HL-60 (cell line): ENCODE data around the gene CRYBA4.

ENCODE experiments used
- DNase-seq, 2 experiments: peaks; one replicate each; pipeline ENCODE4 v3.0.0-alpha.2; 2010 to 2020; ENCODE audit warnings: low read depth in 1 of 2, low spot score in 1 of 2
- H3K27ac ChIP-seq: fragments of 250-450 bp; sonication (Bioruptor Pico); replicated peaks from 2 replicates; pipeline ENCODE4 v1.5.1; 2020; ENCODE audit warnings: mild to moderate bottlenecking, moderate library complexity
- H3K27me3 ChIP-seq: fragments of 250-450 bp; sonication (Bioruptor Pico); 2 replicates; pipeline ENCODE4 v1.5.1; 2021; ENCODE audit warnings: mild to moderate bottlenecking, moderate library complexity; ENCODE audit not compliant: insufficient read depth, poor library complexity, severe bottlenecking
- H3K4me3 ChIP-seq: replicated peaks from 2 replicates; pipeline ENCODE4 v1.5.1; 2011; ENCODE audit warnings: mild to moderate bottlenecking, control low read depth, low read length; ENCODE audit not compliant: insufficient read depth
- CTCF ChIP-seq: IDR thresholded peaks from one replicate; pipeline ENCODE4 v1.5.1; 2011; ENCODE audit warnings: low read length, control low read depth, inconsistent platforms; ENCODE audit not compliant: insufficient read depth
- GABPA ChIP-seq: IDR thresholded peaks from 2 replicates; pipeline ENCODE4 v1.6.1; 2012; ENCODE audit warnings: low read depth
- POLR2AphosphoS5 ChIP-seq: IDR thresholded peaks from 2 replicates; pipeline ENCODE4 v1.6.1; 2012; ENCODE audit warnings: low read depth
- REST ChIP-seq: IDR thresholded peaks from 2 replicates; pipeline ENCODE4 v1.6.1; 2012; ENCODE audit warnings: low read depth; ENCODE audit not compliant: insufficient replicate concordance
- SPI1 ChIP-seq: IDR thresholded peaks from 2 replicates; pipeline ENCODE4 v1.6.1; 2012; ENCODE audit warnings: low read depth, mild to moderate bottlenecking, borderline replicate concordance

Gene CRYBA4

GRCh38 chr22:26615149-26615548, 6.6 kb upstream of the CRYBA4 start:
- Histone ChIP-seq H3K27ac (no peak overlapping the region), H3K27me3 (no peaks in the 10 kb centered on the region), H3K4me3 (no peak overlapping the region)
- TF ChIP-seq POLR2AphosphoS5 (peak; percentile 36; the same call in 1 of the 2 replicates), SPI1 (peak; percentile 53; the same call in 1 of the 2 replicates), REST (no peak), CTCF (no peak), GABPA (no peak)
- DNase-seq = no peak

GRCh38 chr22:26615830-26616435, 5.8 kb upstream of the CRYBA4 start:
- no peak for TF ChIP-seq GABPA
- no peak overlapping the region for H3K27ac ChIP-seq
- no peaks in the 10 kb centered on the region for H3K27me3 ChIP-seq
- no peak overlapping the region for H3K4me3 ChIP-seq
- no peak for DNase-seq

GRCh38 chr22:26616650-26617049, 5.1 kb upstream of the CRYBA4 start:
- no peaks in the 10 kb centered on the region for H3K27me3 ChIP-seq
- H3K4me3 ChIP-seq = no peak overlapping the region
- TF ChIP-seq REST (no peak), POLR2AphosphoS5 (no peak), SPI1 (no peak), GABPA (no peak), CTCF (no peak)

GRCh38 chr22:26617271-26618199, 4.2 kb upstream of the CRYBA4 start, which contains the start of gene CRYBB1:
Gene CRYBB1 (minus strand): TSS chr22:26618027. CDS start chr22:26616319, 1,708 bp downstream.
- peak in 1 of 2 experiments; percentile 67 for DNase-seq
- H3K4me3 ChIP-seq = no peak within 1 kb of the TSS
- peak; percentile 32 for TF ChIP-seq REST
- 0 out of 2 replicates have a peak, but pooled peaks have one; percentile 33 for TF ChIP-seq POLR2AphosphoS5
- peak; percentile 75; the same call in 1 of the 2 replicates for TF ChIP-seq SPI1
- no peak for TF ChIP-seq GABPA
- H3K27me3 ChIP-seq = no peaks in the 10 kb centered on the region
- peak within 1 kb of the TSS; percentile 87 for H3K27ac ChIP-seq

More at GRCh38 chr22:26616650-26617049, 5.1 kb upstream of the CRYBA4 start:
- H3K27ac ChIP-seq = no peak overlapping the region
- DNase-seq = no peak
